Adrenal gland (tissue), 5 donors: ENCODE results near the gene CCDC78.

ENCODE experiments used
- POLR2A ChIP-seq, 2 donors: fragments of 450-650 bp; IDR thresholded peaks; one replicate each; pipeline ENCODE4 v1.6.1; 2017; ENCODE audit warnings: antibody characterized with exemption in 2 of 2, mild to moderate bottlenecking in 2 of 2, moderate library complexity in 1 of 2
- TF ChIP-seq, protein P1 (sequence below), 6 experiments: fragments of 450-650 bp in 4 of 6; fragments of 200-600 bp in 2 of 6; sonication (generic) in 1 of 6; IDR thresholded peaks; 1 replicate in 5 of 6; 2 replicates in 1 of 6; pipeline versions ENCODE4 v1.5.1 to v1.8.0; 2016 to 2021; ENCODE audit warnings: antibody characterized with exemption in 6 of 6, mild to moderate bottlenecking in 2 of 6, moderate library complexity in 1 of 6
- donor health status: DM: no; HTN: no; CAD: no.

DNA sequence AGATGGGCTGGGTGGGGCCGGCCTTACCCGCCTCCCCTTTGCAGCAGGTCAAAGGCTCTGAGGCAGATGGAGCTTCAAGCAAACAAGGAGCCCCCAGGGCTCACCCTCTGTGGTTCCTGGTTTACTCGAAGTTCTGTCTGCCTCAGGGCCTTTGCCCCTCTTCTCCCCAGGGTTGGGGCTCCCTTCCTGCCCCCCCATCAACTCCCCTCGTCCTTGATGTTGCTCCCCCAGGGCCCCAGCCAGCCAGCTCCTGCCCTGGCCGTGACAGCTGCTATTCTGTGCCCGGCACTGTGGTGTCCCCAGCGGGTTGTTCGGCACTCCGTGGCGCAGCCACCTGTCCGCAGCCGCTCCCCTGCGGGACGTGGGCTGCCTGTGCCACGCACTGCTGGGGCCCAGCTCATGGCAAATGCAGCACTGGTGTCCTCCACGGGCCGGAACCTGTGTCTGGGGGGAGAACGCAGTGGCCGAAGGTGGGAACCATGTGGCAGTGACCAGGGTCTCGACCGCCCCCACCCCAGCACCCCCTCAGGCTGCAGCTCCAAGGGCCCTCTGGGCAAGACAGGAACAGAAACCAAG, 15.7 kb downstream of the CCDC78 start:
- TF ChIP-seq, protein P1, sequence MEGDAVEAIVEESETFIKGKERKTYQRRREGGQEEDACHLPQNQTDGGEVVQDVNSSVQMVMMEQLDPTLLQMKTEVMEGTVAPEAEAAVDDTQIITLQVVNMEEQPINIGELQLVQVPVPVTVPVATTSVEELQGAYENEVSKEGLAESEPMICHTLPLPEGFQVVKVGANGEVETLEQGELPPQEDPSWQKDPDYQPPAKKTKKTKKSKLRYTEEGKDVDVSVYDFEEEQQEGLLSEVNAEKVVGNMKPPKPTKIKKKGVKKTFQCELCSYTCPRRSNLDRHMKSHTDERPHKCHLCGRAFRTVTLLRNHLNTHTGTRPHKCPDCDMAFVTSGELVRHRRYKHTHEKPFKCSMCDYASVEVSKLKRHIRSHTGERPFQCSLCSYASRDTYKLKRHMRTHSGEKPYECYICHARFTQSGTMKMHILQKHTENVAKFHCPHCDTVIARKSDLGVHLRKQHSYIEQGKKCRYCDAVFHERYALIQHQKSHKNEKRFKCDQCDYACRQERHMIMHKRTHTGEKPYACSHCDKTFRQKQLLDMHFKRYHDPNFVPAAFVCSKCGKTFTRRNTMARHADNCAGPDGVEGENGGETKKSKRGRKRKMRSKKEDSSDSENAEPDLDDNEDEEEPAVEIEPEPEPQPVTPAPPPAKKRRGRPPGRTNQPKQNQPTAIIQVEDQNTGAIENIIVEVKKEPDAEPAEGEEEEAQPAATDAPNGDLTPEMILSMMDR (IDR thresholded peaks at IDR 0.05): no peak
- no peak for TF ChIP-seq POLR2A (IDR thresholded peaks at IDR 0.05)
